Stimulated activated effector memory CD8-positive, alpha-beta T cell treated with anti-CD3 and anti-CD28 coated beads, Interleukin-12 subunit alpha, Interleukin-12 subunit beta, amount 100 ng/mL, for 72 hours (primary cell): Measurements from ENCODE around the gene PGC.
A peak's percentile ranks its signal among the peaks of the same experiment; 100 is the strongest.

Source experiments
- ATAC-seq: fragments of 150-1000 bp; cut with Tn5 transposase; 2 replicates; pipeline ENCODE4 v1.10.0; 2021
- DNase-seq, 2 donors: peaks; one replicate each; pipeline ENCODE4 v3.0.0; 2021 to 2022; ENCODE audit warnings: low spot score in 2 of 2
- H3K27ac Mint-ChIP-seq: one replicate; pipeline ENCODE4 v1.8.0; 2022; ENCODE audit warnings: mild to moderate bottlenecking, mixed read lengths
- H3K36me3 Mint-ChIP-seq: one replicate; pipeline ENCODE4 v1.8.0; 2022; ENCODE audit warnings: mild to moderate bottlenecking, mixed read lengths
- H3K4me1 Mint-ChIP-seq: one replicate; pipeline ENCODE4 v1.8.0; 2022; ENCODE audit warnings: mixed read lengths
- H3K4me3 Mint-ChIP-seq: one replicate; pipeline ENCODE4 v1.8.0; 2022; ENCODE audit warnings: mild to moderate bottlenecking, mixed read lengths
- H3K9me3 Mint-ChIP-seq: one replicate; pipeline ENCODE4 v1.8.0; 2022; ENCODE audit warnings: mixed read lengths

The PGC gene

DNA sequence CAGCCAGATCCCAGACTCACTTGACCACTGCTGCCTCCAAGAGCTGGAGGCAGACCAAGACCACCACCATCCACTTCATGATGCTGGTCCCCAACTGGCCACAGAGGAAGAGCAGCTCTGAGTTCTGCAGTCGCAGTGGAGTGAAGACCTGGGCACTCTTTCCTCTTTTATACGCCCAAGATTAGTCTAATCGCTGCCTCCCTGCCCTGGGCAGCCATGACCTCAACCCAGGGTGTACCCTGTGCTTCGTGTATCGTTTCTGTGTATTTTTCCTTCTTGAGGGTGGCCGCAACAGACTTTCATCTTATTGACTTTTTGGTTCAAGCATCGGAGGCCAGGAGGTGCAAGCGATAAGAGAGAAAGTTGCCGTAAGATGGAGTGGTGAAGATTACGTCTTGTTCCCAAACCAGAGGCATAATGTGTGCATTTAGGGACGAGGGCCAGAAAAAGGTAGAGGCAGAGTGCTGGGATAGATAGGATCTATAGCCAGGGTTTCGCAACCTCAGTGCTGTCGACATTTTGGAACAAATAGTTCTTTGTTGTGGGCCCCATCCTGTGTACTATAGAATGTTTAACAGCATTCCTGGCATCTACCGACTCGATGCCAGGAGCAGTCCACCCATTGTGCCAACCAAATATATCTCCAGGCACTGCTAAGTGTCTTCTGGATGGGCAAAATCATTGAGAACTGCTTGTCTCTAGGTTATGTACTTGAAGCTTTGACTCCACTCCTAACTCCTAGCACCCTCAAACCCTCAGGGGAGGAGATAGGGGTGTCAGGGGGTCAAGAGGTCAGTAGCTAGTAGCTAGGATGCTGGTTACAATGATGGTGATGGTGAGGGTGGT, at the start of gene PGC:
TSS of gene PGC (minus strand) at position 142 of the 846 bp plus-strand sequence. CDS start at position 79, 63 bp downstream.
- no peak within 1 kb of the TSS for H3K4me3 Mint-ChIP-seq
- H3K36me3 Mint-ChIP-seq = no peaks in the 10 kb centered on the region
- no peaks in the 10 kb centered on the region for H3K4me1 Mint-ChIP-seq
- no peak for DNase-seq
- no peak for ATAC-seq
- no peak within 1 kb of the TSS for H3K27ac Mint-ChIP-seq
- no peaks in the 10 kb centered on the region for H3K9me3 Mint-ChIP-seq

DNA sequence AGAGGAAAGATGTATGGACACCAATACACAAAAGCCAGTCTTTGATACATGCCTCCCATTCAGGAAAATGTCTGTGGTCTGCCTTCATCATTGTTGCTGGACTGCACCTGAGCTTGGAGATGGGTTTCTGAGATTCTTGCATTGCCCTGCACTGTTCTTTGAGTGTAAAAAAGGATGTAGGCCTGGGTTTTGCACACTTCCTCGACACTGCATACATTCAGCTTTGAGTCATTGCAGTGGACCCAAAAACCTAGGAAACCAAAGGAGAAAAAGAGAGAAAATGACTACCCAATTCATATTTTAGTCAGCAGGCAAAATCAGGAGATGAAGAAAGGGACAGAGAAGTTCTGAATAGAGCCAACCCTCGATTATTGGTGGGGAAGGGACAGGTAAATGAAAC, 49.3 kb upstream of the PGC start:
- H3K4me1 Mint-ChIP-seq = no peaks in the 10 kb centered on the region
- no peak overlapping the region for H3K27ac Mint-ChIP-seq
- peak; percentile 28 for ATAC-seq

DNA sequence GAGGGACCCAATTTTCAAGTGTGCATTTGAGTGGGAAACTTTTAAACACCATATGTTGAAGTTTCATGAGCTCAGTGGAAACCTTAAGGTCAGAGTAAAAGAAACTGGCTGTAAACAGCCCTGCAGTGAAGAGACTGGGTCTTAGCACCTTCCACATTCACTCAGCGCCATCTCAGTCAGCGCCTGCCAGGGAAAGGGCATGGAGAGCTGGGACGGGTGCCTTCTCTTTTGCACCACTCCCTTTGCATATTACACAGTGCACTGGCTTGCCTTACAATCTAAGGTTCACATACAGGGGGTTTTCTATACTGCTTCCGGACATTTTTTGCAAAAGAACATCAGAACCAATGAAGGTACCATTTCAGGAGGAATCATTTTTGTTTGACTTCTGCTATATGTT, 44.8 kb upstream of the PGC start:
- H3K27ac Mint-ChIP-seq = no peak overlapping the region
- DNase-seq (no peak), ATAC-seq (no peak)
- peaks cover 79% of the 10 kb centered on the region for H3K36me3 Mint-ChIP-seq
- H3K4me1 Mint-ChIP-seq = peaks cover 14% of the 10 kb centered on the region
- no peak overlapping the region for H3K4me3 Mint-ChIP-seq
- H3K9me3 Mint-ChIP-seq = no peaks in the 10 kb centered on the region

More for the DNA sequence above, 49.3 kb upstream of the PGC start:
- no peak for DNase-seq
- no peak overlapping the region for H3K4me3 Mint-ChIP-seq
- peaks cover 40% of the 10 kb centered on the region for H3K36me3 Mint-ChIP-seq
- H3K9me3 Mint-ChIP-seq = no peaks in the 10 kb centered on the region

DNA sequence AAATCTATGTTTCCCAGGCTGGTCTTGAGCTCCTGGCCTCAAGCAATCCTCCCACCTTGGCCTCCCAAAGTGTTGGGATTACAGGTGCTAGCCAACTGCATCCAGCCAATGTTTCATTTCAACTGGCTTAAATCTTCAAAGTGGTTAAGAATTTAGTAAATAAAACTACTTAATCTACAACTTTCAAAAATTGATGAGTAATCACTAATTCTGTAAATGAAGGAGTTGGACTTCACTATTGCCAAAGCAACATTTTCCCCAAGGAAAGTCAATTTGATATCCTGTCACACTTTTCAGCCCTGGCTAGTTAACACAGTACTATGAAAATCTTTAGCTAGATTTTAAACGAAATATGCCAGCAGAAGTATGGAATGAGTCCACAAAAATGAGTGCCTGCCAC, 44.1 kb upstream of the PGC start:
- no peaks in the 10 kb centered on the region for H3K9me3 Mint-ChIP-seq

DNA sequence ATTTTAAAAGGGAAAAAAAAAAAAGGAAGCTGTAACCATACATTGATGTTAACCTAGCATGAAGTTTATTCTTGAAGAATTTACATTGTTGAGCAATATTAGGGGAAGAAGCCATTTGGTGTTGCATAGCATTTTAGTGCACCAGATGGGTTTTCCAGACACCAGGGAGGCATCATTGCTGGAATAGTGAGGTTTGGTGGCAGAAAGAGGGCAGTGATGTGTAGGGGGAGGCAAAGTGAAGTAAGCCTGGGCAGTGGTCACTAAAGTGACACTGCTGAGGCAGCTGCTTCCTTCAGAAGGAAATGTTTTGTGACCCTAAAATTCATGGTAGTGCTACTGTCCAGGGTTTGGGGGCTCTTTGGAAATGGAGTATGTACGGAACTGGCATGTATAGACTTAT, 42.8 kb upstream of the PGC start:
- H3K4me1 Mint-ChIP-seq = peaks cover 14% of the 10 kb centered on the region
- H3K9me3 Mint-ChIP-seq = no peaks in the 10 kb centered on the region
- DNase-seq (no peak), ATAC-seq (no peak)
- H3K36me3 Mint-ChIP-seq = peaks cover 73% of the 10 kb centered on the region
- H3K4me3 Mint-ChIP-seq = peak overlapping the region; percentile 92
- no peak overlapping the region for H3K27ac Mint-ChIP-seq

More for the DNA sequence above, 44.1 kb upstream of the PGC start:
- no peak for ATAC-seq
- DNase-seq = no peak
- Mint-ChIP-seq H3K4me3 (no peak overlapping the region), H3K27ac (no peak overlapping the region), H3K36me3 (peaks cover 77% of the 10 kb centered on the region), H3K4me1 (peaks cover 14% of the 10 kb centered on the region)

DNA sequence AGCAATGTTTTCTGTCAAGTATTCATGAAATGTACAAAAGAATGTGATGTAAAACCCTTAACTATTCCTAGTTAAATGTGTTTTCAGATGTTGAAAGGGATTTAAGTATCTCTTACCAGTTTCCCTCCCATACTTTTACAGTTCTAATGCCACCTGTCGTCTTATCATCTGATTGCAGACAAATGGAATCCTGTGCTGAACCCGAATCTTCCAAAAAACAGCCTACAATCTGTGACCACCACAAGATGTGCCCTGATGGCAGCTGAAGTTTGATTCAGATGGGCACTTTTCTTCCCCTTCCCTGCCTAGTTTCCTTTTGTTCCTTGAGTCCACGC, 42.2 kb upstream of the PGC start:
- ATAC-seq (no peak), DNase-seq (no peak)
- Mint-ChIP-seq H3K9me3 (no peaks in the 10 kb centered on the region), H3K36me3 (peaks cover 68% of the 10 kb centered on the region), H3K4me1 (peaks cover 14% of the 10 kb centered on the region), H3K27ac (no peak overlapping the region), H3K4me3 (peak overlapping the region; percentile 92)

DNA sequence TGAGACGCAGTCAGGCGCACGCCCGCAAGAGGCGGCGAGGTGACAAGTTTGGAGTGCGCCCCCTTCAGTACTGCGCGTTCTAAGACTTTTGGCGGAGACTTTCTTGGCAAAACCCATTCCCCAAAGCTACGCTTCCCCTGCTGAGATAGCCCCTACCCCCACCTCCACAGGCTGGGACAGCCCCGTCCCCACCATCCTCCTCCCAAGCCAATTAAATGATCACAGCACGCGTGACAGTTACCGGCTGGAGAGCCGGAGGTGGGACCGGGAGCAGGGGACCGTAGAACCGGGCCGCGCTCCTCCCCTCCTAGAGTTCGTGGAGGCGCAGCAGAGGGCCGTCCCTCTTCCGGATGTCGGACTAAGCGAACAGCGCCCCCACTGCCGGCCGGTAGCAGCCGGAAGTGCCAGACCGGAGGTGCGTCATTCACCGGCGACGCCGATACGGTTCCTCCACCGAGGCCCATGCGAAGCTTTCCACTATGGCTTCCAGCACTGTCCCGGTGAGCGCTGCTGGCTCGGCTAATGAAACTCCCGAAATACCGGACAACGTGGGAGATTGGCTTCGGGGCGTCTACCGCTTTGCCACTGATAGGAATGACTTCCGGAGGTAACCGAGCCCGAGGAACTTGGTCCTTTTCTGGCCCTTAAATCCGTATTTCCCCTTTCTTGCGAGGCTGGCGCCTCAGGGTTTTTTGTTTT, 40.2 kb upstream of the PGC start, which contains the start of gene TOMM6:
TSS of gene TOMM6 (plus strand) at position 476 of the 699 bp plus-strand sequence. CDS start at position 480, 4 bp downstream.
- peak; percentile 86 for ATAC-seq
- H3K27ac Mint-ChIP-seq = peak within 1 kb of the TSS; percentile 96
- H3K36me3 Mint-ChIP-seq = peaks cover 52% of the 10 kb centered on the region
- no peaks in the 10 kb centered on the region for H3K9me3 Mint-ChIP-seq
- peaks cover 14% of the 10 kb centered on the region for H3K4me1 Mint-ChIP-seq
- peak; percentile 96 to 97 for DNase-seq
- H3K4me3 Mint-ChIP-seq = peak within 1 kb of the TSS; percentile 92

DNA sequence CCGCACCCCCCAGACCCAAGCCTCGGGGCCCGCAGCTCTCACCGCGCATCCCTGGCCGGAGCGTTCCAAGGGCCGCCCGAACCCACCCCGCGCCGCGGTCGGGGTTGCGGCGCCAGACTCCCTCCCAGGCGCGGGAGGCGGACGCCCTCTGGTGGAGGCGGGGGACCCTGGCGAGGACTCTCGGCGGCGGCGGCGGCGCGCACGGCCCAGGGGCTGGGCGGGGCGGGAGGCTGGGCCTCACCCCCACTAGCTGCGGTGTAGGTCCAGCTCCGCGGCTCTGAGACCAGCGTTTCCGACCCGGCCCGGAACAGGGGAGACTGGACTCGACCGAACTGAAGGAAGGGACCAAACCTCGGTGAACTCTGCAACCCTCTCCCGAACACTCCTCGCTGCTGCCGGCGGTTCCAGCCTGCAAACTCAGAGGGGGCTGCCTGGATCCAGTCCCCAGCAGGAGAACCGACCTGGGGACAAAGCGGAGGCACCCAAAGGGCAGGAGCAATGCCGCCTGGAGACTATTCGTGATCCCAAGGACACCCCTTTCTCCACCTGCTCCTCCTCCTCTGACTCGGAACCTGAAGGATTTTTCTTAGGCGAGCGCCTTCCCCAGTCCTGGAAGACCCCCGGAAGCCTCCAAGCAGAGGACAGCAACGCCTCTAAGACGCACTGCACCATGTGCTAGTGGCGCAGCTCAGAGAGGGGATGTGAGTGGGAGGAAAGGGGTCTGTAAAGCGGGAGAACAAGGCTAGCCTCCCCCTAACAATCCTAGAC, 39.4 kb upstream of the PGC start:
- ATAC-seq (peak; percentile 85), DNase-seq (peak; percentile 89 to 95)
- H3K27ac Mint-ChIP-seq = peak overlapping the region; percentile 96
- H3K4me3 Mint-ChIP-seq = peak overlapping the region; percentile 92
- H3K9me3 Mint-ChIP-seq = no peaks in the 10 kb centered on the region
- H3K4me1 Mint-ChIP-seq = peaks cover 14% of the 10 kb centered on the region
- peaks cover 45% of the 10 kb centered on the region for H3K36me3 Mint-ChIP-seq

DNA sequence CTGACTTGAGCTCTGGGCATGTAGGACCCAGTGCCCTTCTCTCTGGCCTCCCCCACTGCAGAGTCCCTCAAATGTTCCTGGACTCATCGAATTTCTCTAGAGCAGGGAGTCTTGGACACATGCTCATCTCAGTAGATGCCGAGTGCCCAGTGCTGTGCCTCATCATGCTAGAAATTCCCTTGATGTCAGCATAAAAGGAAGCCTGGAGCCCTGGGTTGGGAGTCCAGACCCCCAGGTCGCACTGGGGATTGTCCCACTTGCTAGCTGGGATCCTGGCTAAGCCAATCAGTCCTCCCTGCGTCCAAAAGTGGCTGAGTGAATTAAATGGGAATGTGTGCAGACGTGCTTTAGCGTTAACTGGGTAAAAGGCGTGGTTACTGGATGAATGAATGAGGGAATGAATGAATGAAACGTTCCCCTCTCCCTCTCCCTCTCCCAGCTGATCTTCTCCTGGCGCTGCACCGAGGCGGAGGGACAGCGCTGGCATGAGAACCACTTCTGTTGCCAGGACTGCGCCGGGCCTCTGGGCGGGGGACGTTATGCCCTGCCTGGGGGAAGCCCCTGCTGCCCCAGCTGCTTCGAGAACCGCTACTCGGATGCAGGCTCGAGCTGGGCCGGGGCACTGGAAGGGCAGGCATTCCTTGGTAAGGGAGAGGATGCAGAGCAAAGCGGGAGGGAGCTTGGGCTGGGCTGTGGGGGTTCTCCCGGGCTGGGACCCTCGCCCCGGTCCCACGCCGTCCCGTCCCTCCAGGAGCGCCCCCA, 38.7 kb upstream of the PGC start:
- Mint-ChIP-seq H3K4me1 (peaks cover 20% of the 10 kb centered on the region), H3K36me3 (peaks cover 37% of the 10 kb centered on the region), H3K27ac (no peak overlapping the region), H3K9me3 (no peaks in the 10 kb centered on the region), H3K4me3 (peak overlapping the region; percentile 92)
- ATAC-seq = no peak
- no peak for DNase-seq

DNA sequence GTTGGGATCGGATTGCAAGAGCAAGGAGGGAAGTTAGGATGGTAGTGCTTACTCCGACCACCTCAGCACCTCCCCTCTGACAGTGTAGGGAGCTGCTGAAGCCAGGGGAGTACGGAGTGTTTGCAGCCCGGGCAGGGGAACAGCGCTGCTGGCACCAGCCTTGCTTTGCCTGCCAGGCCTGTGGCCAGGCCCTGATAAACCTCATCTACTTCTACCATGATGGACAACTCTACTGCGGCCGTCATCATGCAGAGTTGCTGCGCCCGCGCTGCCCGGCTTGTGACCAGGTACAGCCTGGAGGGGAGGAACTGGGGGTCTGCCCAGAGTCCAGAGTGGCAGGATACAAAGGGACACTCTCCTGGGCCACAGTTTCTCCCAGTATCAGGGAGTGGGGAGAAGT, 38.1 kb upstream of the PGC start:
- DNase-seq (no peak), ATAC-seq (no peak)
- H3K36me3 Mint-ChIP-seq = peaks cover 31% of the 10 kb centered on the region
- peak overlapping the region; percentile 92 for H3K4me3 Mint-ChIP-seq
- no peak overlapping the region for H3K27ac Mint-ChIP-seq
- H3K9me3 Mint-ChIP-seq = no peaks in the 10 kb centered on the region
- peaks cover 21% of the 10 kb centered on the region for H3K4me1 Mint-ChIP-seq

DNA sequence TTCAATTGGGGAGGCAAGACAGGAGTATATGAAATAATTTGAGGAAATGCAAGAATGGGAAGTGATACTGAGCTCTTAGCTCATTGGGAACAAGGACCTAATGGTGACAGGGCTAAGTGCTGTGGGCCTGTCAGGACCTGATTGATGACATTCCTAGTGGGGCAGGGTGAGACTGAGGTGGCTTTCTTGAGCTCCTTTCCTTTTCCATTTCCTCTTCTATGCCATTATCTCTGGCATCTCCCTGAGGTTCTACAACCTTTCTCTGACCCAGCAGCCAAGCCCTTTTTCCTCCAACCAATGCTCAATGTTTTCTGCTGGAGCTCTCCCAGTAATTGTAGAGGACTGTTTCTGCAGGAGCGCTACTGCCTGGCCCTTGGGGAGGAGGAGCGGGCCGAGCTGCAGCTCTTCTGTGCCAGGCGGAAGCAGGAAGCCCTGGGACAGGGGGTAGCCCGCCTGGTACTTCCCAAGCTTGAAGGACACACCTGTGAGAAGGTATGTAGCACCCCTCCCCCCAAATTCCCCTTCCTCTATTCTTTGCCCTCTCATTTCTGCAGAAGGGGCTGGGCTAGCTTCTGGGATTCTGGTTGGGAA, 37.5 kb upstream of the PGC start:
- Mint-ChIP-seq H3K9me3 (no peaks in the 10 kb centered on the region), H3K4me3 (peak overlapping the region; percentile 92), H3K4me1 (peaks cover 15% of the 10 kb centered on the region), H3K36me3 (peaks cover 25% of the 10 kb centered on the region), H3K27ac (no peak overlapping the region)
- ATAC-seq = no peak
- DNase-seq = no peak

DNA sequence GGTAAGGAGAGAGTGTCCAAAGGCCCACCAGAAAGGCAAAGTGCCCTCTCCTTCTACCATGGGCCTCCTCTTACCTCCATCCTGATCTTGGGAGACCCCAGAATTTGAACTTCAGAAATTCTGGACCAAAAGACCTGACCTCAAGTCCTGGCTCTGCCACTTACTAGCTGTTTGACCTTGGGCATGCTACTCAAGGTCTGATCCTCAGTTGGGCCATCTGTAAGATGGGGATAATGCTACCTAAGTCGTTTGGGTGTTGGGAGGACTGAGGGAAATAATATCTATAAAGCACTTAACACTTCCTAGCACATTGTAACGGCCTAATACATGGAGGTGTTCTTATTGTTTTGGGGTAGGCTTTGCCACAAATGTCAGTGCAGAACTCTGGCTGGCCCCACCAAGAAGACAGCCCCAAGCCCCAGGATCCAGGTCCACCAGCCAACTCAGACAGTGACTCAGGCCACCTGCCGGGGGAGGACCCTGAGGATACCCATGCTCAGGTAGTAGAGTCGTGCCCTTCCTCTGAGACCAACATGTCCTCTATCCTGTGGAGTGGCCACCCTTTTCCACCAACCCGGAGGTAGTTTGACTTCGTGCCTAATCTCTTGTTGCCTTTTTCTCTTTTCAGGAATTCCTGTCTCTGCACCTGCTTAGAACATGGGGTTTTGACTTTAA, 36.0 kb upstream of the PGC start:
- no peak overlapping the region for H3K27ac Mint-ChIP-seq
- peaks cover 15% of the 10 kb centered on the region for H3K4me1 Mint-ChIP-seq
- DNase-seq (no peak), ATAC-seq (no peak)
- peaks cover 11% of the 10 kb centered on the region for H3K36me3 Mint-ChIP-seq
- no peaks in the 10 kb centered on the region for H3K9me3 Mint-ChIP-seq
- no peak overlapping the region for H3K4me3 Mint-ChIP-seq

DNA sequence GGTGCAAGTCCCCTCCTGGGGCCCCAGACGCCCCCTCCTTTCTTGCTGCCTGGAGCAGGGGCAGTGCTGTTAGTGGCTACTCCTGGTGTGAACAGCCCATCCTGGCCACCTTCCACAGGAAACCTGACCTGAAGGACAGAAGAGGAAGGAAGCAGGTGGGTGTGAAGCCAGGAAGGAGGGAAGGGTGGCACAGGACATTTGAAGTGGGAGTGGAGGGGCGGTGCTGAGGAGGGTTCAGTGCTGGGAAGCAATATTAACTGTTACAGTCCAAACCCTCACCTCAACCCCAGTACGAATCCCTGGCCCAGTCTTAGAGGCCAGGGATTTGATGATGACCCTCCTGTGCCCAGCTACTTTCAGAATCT, 34.2 kb upstream of the PGC start:
- no peaks in the 10 kb centered on the region for H3K36me3 Mint-ChIP-seq
- peaks cover 15% of the 10 kb centered on the region for H3K4me1 Mint-ChIP-seq
- ATAC-seq = no peak
- H3K4me3 Mint-ChIP-seq = peak overlapping the region; percentile 86
- no peaks in the 10 kb centered on the region for H3K9me3 Mint-ChIP-seq
- no peak overlapping the region for H3K27ac Mint-ChIP-seq
- no peak for DNase-seq
